DOHH2 (cell line): ENCODE results near the gene RMC1.

Experiments
- EZH2phosphoT487 ChIP-seq: fragments of 200-600 bp; sonication (generic); IDR thresholded peaks from 2 replicates; pipeline ENCODE4 v1.6.1; 2017; ENCODE audit warnings: borderline replicate concordance, mild to moderate bottlenecking, antibody characterized with exemption, low read length, moderate library complexity, mixed read lengths
- TF ChIP-seq, protein P1 (sequence below): fragments of 200-600 bp; sonication (generic); IDR thresholded peaks from one replicate; pipeline ENCODE4 v1.5.1; 2014; ENCODE audit warnings: antibody characterized with exemption, mild to moderate bottlenecking, low read depth, low read length; ENCODE audit not compliant: poor library complexity, severe bottlenecking

DNA sequence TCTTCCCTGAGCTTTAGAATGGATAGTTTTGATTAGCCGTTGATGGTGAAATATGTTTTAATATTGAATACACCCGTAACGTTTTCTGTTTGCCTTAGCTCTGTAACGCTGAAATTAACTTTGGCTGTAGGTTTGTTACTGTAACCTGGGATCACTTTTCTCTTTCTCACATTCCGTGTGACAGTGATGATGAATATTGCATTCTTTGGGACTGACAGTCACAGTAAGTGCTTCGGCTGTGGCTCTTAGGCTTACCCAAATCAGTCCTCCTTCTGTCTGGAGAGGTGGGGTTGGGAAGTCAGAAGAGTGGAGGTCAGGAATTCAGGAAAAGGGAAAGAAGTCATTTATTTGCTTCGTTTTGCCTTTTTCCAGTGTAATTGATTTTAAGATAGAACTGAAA lies 18.0 kb downstream of the RMC1 start:
- TF ChIP-seq, protein P1, sequence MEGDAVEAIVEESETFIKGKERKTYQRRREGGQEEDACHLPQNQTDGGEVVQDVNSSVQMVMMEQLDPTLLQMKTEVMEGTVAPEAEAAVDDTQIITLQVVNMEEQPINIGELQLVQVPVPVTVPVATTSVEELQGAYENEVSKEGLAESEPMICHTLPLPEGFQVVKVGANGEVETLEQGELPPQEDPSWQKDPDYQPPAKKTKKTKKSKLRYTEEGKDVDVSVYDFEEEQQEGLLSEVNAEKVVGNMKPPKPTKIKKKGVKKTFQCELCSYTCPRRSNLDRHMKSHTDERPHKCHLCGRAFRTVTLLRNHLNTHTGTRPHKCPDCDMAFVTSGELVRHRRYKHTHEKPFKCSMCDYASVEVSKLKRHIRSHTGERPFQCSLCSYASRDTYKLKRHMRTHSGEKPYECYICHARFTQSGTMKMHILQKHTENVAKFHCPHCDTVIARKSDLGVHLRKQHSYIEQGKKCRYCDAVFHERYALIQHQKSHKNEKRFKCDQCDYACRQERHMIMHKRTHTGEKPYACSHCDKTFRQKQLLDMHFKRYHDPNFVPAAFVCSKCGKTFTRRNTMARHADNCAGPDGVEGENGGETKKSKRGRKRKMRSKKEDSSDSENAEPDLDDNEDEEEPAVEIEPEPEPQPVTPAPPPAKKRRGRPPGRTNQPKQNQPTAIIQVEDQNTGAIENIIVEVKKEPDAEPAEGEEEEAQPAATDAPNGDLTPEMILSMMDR, result no peak
- no peak for TF ChIP-seq EZH2phosphoT487
